ENCODE data around the gene ARSA.
"Not testable (repeated sequence)": the region's sequence is repeated elsewhere in the genome, so short reads cannot be mapped to it uniquely, and the experiment has no call there.

The ARSA gene

DNA sequence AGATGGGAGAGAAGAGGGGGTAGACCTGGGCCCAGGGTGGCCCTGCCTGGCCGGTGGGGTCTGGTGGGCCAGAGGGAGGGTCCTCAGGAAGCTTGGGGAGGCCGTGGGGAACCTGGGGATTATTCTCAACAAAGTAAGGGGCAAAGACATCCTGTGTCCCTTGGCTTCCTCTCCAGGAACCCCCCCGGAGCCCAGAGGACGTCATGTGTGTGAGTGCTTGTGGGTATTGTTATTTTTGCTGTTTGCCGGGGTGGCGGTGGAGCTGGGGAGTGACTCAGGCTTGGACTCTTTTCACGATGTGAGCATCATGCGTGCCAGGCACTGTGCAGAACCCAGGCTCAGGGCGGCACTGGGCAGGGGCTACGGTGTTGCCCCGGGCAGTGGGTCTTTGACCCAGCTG lies 43.7 kb upstream of the ARSA start:
- Histone ChIP-seq H3K4me1 (ENCODE audit: control insufficient read depth, insufficient read depth, low read length) (peaks cover 6% of the 10 kb centered on the region), H3K9ac (ENCODE audit: low read depth, low read length) (no peak overlapping the region), H3K9me3 (ENCODE audit: control insufficient read depth, insufficient read depth, low read length) (no peaks in the 10 kb centered on the region), H3K36me3 (ENCODE audit: control insufficient read depth, insufficient read depth, low read length) (no peaks in the 10 kb centered on the region), H3K27me3 (ENCODE audit: control insufficient read depth, insufficient read depth, low read length) (peaks cover 28% of the 10 kb centered on the region), H3K4me3 (ENCODE audit: low read depth, low read length) (no peak overlapping the region)

- Histone ChIP-seq H3K36me3 (ENCODE audit: control insufficient read depth, insufficient read depth, low read length) (no peaks in the 10 kb centered on the region), H3K4me3 (ENCODE audit: low read depth, low read length) (no peak overlapping the region), H3K27me3 (ENCODE audit: control insufficient read depth, insufficient read depth, low read length) (peaks cover 25% of the 10 kb centered on the region), H3K9me3 (ENCODE audit: control insufficient read depth, insufficient read depth, low read length) (no peaks in the 10 kb centered on the region), H3K9ac (ENCODE audit: low read depth, low read length) (no peak overlapping the region), H3K4me1 (ENCODE audit: control insufficient read depth, insufficient read depth, low read length) (peaks cover 6% of the 10 kb centered on the region)
Measured at GRCh38 chr22:50670914-50671538, 43.1 kb upstream of the ARSA start.

- peaks cover 22% of the 10 kb centered on the region for H3K27me3 ChIP-seq (ENCODE audit: control insufficient read depth, insufficient read depth, low read length)
- peaks cover 6% of the 10 kb centered on the region for H3K4me1 ChIP-seq (ENCODE audit: control insufficient read depth, insufficient read depth, low read length)
- H3K9me3 ChIP-seq (ENCODE audit: control insufficient read depth, insufficient read depth, low read length): no peaks in the 10 kb centered on the region
- H3K36me3 ChIP-seq (ENCODE audit: control insufficient read depth, insufficient read depth, low read length): no peaks in the 10 kb centered on the region
- no peak overlapping the region for H3K4me3 ChIP-seq (ENCODE audit: low read depth, low read length)
- H3K9ac ChIP-seq (ENCODE audit: low read depth, low read length): no peak overlapping the region
Measured at GRCh38 chr22:50670513-50670912, 42.6 kb upstream of the ARSA start.

- Histone ChIP-seq H3K27me3 (ENCODE audit: control insufficient read depth, insufficient read depth, low read length) (peaks cover 14% of the 10 kb centered on the region), H3K36me3 (ENCODE audit: control insufficient read depth, insufficient read depth, low read length) (no peaks in the 10 kb centered on the region), H3K4me1 (ENCODE audit: control insufficient read depth, insufficient read depth, low read length) (no peaks in the 10 kb centered on the region), H3K9ac (ENCODE audit: low read depth, low read length) (no peak overlapping the region), H3K9me3 (ENCODE audit: control insufficient read depth, insufficient read depth, low read length) (no peaks in the 10 kb centered on the region), H3K4me3 (ENCODE audit: low read depth, low read length) (no peak overlapping the region)
Measured at GRCh38 chr22:50665738-50666137, 37.8 kb upstream of the ARSA start.

DNA sequence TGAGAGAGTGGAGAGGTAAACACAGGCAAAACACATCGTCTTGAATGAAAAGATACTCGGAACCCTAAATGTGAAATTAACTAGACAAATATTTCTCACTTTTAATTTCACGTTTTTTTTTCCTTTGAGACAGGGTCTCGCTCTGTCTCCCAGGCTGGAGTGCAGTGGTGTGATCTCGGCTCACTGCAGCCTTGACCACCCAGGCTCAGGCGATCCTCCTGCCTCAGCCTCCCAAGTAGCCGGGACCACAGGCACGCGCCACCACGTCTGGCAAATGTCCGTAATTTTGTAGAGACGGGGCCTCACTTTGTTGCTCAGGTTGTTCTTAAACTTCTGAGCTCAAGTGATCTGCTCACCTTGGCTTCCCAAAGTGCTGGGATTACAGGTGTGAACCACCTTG lies 37.3 kb upstream of the ARSA start:
- no peaks in the 10 kb centered on the region for H3K36me3 ChIP-seq (ENCODE audit: control insufficient read depth, insufficient read depth, low read length)
- peaks cover 12% of the 10 kb centered on the region for H3K27me3 ChIP-seq (ENCODE audit: control insufficient read depth, insufficient read depth, low read length)
- H3K9ac ChIP-seq (ENCODE audit: low read depth, low read length): no peak overlapping the region
- H3K9me3 ChIP-seq (ENCODE audit: control insufficient read depth, insufficient read depth, low read length): no peaks in the 10 kb centered on the region
- H3K4me3 ChIP-seq (ENCODE audit: low read depth, low read length): no peak overlapping the region
- H3K4me1 ChIP-seq (ENCODE audit: control insufficient read depth, insufficient read depth, low read length): no peaks in the 10 kb centered on the region

DNA sequence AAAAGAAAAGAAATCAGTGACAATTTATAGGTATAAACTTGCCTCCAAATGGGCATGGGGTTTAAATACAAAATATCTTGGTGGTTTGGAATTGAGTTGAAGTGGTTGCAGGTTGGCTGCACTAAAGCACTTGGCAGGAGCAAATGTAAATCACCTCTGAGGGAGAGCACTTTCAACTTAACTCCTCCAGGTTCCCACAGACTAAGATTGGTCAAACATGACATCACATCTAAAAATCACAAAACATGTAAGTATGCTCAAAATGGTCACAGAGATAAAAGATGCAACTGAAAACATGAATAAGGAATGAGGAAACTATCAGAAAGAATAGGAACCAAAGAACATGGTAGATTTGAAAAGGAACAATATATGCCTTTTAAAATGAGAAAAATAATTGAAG lies 32.4 kb upstream of the ARSA start:
- peaks cover 15% of the 10 kb centered on the region for H3K27me3 ChIP-seq (ENCODE audit: control insufficient read depth, insufficient read depth, low read length)
- H3K36me3 ChIP-seq (ENCODE audit: control insufficient read depth, insufficient read depth, low read length): no peaks in the 10 kb centered on the region
- no peaks in the 10 kb centered on the region for H3K4me1 ChIP-seq (ENCODE audit: control insufficient read depth, insufficient read depth, low read length)
- H3K9me3 ChIP-seq (ENCODE audit: control insufficient read depth, insufficient read depth, low read length): no peaks in the 10 kb centered on the region
- no peak overlapping the region for H3K9ac ChIP-seq (ENCODE audit: low read depth, low read length)
- H3K4me3 ChIP-seq (ENCODE audit: low read depth, low read length): no peak overlapping the region

DNA sequence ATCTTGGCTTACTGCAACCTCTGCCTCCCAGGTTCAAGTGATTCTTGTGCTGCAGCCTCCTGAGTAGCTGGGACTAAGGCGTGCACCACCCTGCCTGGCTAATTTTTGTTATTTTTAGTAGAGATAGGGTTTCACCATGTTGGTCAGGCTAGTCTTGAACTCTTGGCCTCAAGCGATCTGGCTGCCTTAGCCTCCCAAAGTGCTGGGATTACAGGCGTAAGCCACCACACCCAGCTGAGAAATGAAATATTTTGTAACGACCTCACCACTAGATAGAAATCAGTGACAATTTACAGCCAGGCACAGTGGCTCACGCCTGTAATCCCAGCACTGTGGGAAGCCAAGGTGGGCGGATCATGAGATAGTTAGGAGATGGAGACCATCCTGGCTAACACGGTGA lies 31.8 kb upstream of the ARSA start:
- not testable (repeated sequence) for H3K4me3 ChIP-seq (ENCODE audit: low read depth, low read length); H3K36me3 ChIP-seq (ENCODE audit: control insufficient read depth, insufficient read depth, low read length); H3K9ac ChIP-seq (ENCODE audit: low read depth, low read length); H3K4me1 ChIP-seq (ENCODE audit: control insufficient read depth, insufficient read depth, low read length); H3K9me3 ChIP-seq (ENCODE audit: control insufficient read depth, insufficient read depth, low read length)
- H3K27me3 ChIP-seq (ENCODE audit: control insufficient read depth, insufficient read depth, low read length): peaks cover 15% of the 10 kb centered on the region

GRCh38 chr22:50657925-50658324 lies 30.0 kb upstream of the ARSA start:
- H3K36me3 ChIP-seq (ENCODE audit: control insufficient read depth, insufficient read depth, low read length): no peaks in the 10 kb centered on the region
- H3K9ac ChIP-seq (ENCODE audit: low read depth, low read length): no peak overlapping the region
- H3K9me3 ChIP-seq (ENCODE audit: control insufficient read depth, insufficient read depth, low read length): no peaks in the 10 kb centered on the region
- no peak overlapping the region for H3K4me3 ChIP-seq (ENCODE audit: low read depth, low read length)
- H3K27me3 ChIP-seq (ENCODE audit: control insufficient read depth, insufficient read depth, low read length): peaks cover 15% of the 10 kb centered on the region
- H3K4me1 ChIP-seq (ENCODE audit: control insufficient read depth, insufficient read depth, low read length): no peaks in the 10 kb centered on the region

DNA sequence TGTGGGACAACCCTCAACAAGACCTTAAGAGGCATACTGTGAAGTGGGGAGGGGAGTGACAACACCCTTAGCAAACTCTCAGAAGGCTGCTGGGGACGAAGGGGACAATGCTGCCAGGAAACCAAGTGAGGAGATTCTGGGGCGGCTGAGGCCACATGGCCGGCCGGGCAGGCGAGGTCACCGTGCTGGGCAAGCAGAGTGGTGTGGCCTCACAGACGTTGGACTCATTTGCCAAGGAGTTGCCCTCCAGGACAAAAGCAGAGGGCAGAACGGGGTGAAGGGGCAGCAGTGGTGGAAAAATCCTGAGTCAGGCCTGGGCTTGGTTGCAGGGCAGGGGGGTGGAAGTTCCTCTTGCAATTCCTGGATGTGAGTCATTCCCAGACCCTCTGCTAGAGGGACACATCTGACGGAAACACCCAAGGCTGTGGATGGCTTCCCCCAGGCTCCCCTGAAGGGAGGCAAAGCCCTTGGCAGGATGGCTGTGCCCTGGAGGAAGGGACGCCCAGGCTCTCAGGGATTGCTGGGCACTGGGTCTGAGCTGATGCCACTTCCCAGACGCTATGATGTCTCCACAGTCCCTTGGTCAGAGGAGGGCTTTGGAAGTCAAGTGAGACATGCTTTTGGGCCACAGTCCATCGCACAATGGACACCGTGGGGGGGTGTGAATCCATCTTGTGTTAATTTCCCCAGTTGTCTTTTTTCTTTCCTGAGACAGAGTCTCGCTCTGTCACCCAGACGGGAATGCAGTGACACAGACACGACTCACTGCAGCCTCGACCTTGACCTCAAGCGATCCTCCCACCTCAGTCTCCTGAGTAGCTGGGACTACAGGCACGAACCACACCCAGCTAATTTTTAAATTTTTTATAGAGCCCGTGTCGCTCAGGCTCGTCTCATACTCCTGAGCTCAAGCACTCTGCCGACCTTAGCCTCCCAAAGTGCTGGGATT lies 28.4 kb upstream of the ARSA start:
- Histone ChIP-seq H3K4me3 (ENCODE audit: low read depth, low read length) (no peak overlapping the region), H3K4me1 (ENCODE audit: control insufficient read depth, insufficient read depth, low read length) (no peaks in the 10 kb centered on the region), H3K27me3 (ENCODE audit: control insufficient read depth, insufficient read depth, low read length) (peaks cover 15% of the 10 kb centered on the region), H3K9me3 (ENCODE audit: control insufficient read depth, insufficient read depth, low read length) (no peaks in the 10 kb centered on the region), H3K9ac (ENCODE audit: low read depth, low read length) (no peak overlapping the region), H3K36me3 (ENCODE audit: control insufficient read depth, insufficient read depth, low read length) (no peaks in the 10 kb centered on the region)

DNA sequence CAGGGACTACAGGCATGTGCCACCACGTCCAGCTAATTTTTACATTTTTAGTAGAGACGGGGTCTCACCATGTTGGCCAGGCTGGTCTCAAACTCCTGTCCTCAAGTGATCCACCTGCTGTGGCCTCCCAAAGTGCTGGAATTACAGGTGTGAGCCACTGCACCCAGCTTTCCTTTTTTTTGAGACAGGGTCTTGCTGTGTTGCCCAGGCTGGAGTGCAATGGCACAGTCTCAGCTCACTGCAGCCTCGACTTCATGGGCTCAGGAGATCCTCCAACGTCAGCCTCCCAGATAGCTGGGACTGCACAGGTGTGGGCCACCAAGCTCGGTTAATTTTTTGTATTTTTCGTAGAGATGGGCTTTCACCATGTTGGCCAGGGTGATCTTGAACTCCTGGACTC lies 26.7 kb upstream of the ARSA start:
- H3K4me1 ChIP-seq (ENCODE audit: control insufficient read depth, insufficient read depth, low read length); H3K9ac ChIP-seq (ENCODE audit: low read depth, low read length); H3K4me3 ChIP-seq (ENCODE audit: low read depth, low read length); H3K9me3 ChIP-seq (ENCODE audit: control insufficient read depth, insufficient read depth, low read length); H3K36me3 ChIP-seq (ENCODE audit: control insufficient read depth, insufficient read depth, low read length): not testable (repeated sequence)
- H3K27me3 ChIP-seq (ENCODE audit: control insufficient read depth, insufficient read depth, low read length): peaks cover 15% of the 10 kb centered on the region

- H3K27me3 ChIP-seq (ENCODE audit: control insufficient read depth, insufficient read depth, low read length): peaks cover 15% of the 10 kb centered on the region
- no peaks in the 10 kb centered on the region for H3K4me1 ChIP-seq (ENCODE audit: control insufficient read depth, insufficient read depth, low read length)
- no peak overlapping the region for H3K9ac ChIP-seq (ENCODE audit: low read depth, low read length)
- no peaks in the 10 kb centered on the region for H3K36me3 ChIP-seq (ENCODE audit: control insufficient read depth, insufficient read depth, low read length)
- no peak overlapping the region for H3K4me3 ChIP-seq (ENCODE audit: low read depth, low read length)
- peaks cover 3% of the 10 kb centered on the region for H3K9me3 ChIP-seq (ENCODE audit: control insufficient read depth, insufficient read depth, low read length)
Measured at GRCh38 chr22:50653256-50653655, 25.3 kb upstream of the ARSA start.

DNA sequence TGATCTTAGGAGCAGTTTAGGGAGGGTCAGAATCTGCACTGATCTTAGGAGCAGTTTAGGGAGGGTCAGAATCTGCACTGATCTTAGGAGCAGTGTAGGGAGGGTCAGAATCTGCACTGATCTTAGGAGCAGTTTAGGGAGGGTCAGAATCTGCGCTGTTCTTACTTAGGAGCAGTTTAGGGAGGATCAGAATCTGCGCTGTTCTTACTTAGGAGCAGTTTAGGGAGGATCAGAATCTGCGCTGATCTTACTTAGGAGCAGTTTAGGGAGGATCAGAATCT lies 15.8 kb upstream of the ARSA start:
- H3K36me3 ChIP-seq (ENCODE audit: control insufficient read depth, insufficient read depth, low read length); H3K9me3 ChIP-seq (ENCODE audit: control insufficient read depth, insufficient read depth, low read length); H3K9ac ChIP-seq (ENCODE audit: low read depth, low read length); H3K4me3 ChIP-seq (ENCODE audit: low read depth, low read length): not testable (repeated sequence)
- H3K4me1 ChIP-seq (ENCODE audit: control insufficient read depth, insufficient read depth, low read length): peaks cover 12% of the 10 kb centered on the region
- peaks cover 27% of the 10 kb centered on the region for H3K27me3 ChIP-seq (ENCODE audit: control insufficient read depth, insufficient read depth, low read length)
